Spinal cord (tissue), 10 donors: ENCODE data around the gene ISOC2. TPM values are rescaled to one million over a fixed set of nuclear protein-coding genes. Genes with fewer than 3 reads are reported as not detected.
"Not testable (repeated sequence)": the region's sequence is repeated elsewhere in the genome, so short reads cannot be mapped to it uniquely, and the experiment has no call there.

Experiments used
- DNase-seq, 6 donors: peaks; one replicate each; pipeline versions ENCODE4 v3.0.0 to v3.0.0-alpha.2; 2013 to 2015; ENCODE audit warnings: low spot score in 6 of 6, low read depth in 4 of 6
- H3K27ac ChIP-seq: one replicate; pipeline ENCODE4 v1.5.1; 2013; ENCODE audit warnings: low read depth, low read length, control low read depth
- H3K27me3 ChIP-seq: one replicate; pipeline ENCODE4 v1.6.1; 2013; ENCODE audit warnings: low read length; ENCODE audit not compliant: control insufficient read depth, insufficient read depth
- H3K36me3 ChIP-seq: one replicate; pipeline ENCODE4 v1.6.1; 2013; ENCODE audit warnings: low read length; ENCODE audit not compliant: control insufficient read depth, insufficient read depth
- H3K4me1 ChIP-seq: one replicate; pipeline ENCODE4 v1.6.1; 2013; ENCODE audit warnings: low read length; ENCODE audit not compliant: control insufficient read depth, insufficient read depth
- H3K4me3 ChIP-seq: one replicate; pipeline ENCODE4 v1.5.1; 2013; ENCODE audit warnings: low read depth, low read length, control low read depth
- H3K9me3 ChIP-seq: one replicate; pipeline ENCODE4 v1.6.1; 2013; ENCODE audit warnings: low read length; ENCODE audit not compliant: control insufficient read depth, insufficient read depth
- WGBS: methylation state at CpG from one replicate; pipeline ENCODE4 v1.1.5; 2013; ENCODE audit warnings: missing lambda C conversion rate; ENCODE audit not compliant: insufficient coverage; 5-methylcytosine and 5-hydroxymethylcytosine counted together
- polyA plus RNA-seq, 2 donors: library from polyadenylated mRNA; unstranded; fragments of 120-200 nt; gene quantifications; one replicate each; pipeline ENCODE4 v1.2.1, GENCODE V29; 2013; ENCODE audit not compliant: insufficient read length in 2 of 2
- total RNA-seq, 2 donors: library from RNA; depleted of rRNA in 1 of 2; stranded (reverse); fragments of 120-200 nt in 1 of 2; fragments of >200 nt in 1 of 2; gene quantifications; one replicate each; pipeline versions ENCODE4 v1.2.3 to v1.2.4, GENCODE V29; 2013 to 2014
- donor health status: healthy.

Gene ISOC2
- total and polyA plus RNA-seq, 4 donors, result 30.3 to 65.1 (median 59.8) TPM

DNA sequence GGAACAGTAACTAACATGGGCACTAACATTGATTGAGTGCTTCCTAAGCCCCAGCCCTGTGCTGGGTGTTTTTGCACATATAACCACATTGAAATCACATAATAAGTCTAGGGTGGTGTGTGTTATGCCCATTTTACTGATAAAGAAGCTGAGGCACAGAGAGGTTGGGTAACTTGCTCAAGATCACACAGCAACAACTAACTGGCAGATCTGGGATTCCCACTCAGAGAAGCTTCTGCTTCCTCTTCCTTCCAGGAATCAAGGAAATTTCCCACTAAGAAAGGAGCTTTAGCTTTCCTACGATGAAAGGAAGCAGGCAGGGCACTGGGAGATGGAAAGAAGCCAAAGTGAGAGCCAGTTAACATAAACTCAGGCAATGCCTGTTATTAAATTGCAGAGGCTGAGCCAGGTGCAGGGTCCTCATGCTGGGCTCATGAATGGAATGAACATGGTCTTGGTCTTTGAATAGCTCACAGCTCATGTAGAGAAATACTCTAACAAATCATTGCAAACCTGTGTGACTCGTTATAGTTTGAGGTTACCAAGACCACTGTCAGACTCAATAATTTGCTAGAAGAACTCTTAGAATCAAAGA, 36.9 kb upstream of the ISOC2 start:
- H3K4me1 ChIP-seq, result peaks cover 12% of the 10 kb centered on the region
- peaks cover 8% of the 10 kb centered on the region for H3K36me3 ChIP-seq
- H3K4me3 ChIP-seq, result no peak overlapping the region
- H3K9me3 ChIP-seq, result no peaks in the 10 kb centered on the region
- DNase-seq, result peak in 1 of 6 donors; percentile 52
- no peak overlapping the region for H3K27ac ChIP-seq
- no CpG with 5 or more reads among the region's 2 CpGs for WGBS
- H3K27me3 ChIP-seq, result peaks cover 3% of the 10 kb centered on the region

DNA sequence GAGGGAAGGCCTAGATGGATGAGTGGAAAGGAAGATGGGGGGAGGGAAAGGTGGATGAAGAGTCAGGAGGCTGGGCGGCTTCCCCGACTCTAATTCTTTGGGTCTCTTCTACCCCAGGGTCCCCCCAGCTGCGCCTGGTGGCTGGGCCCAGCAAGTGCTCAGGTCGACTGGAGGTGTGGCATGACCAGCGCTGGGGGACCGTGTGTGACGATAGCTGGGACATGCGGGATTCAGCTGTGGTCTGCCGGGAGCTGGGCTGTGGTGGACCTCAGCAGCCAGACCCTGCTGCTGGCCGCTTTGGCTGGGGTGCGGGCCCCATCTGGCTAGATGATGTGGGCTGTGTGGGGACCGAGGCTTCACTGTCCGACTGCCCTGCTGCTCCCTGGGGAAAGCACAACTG, 36.3 kb upstream of the ISOC2 start:
- DNase-seq, result no peak
- H3K9me3 ChIP-seq, result no peaks in the 10 kb centered on the region
- no peak overlapping the region for H3K4me3 ChIP-seq
- H3K27ac ChIP-seq, result no peak overlapping the region
- peaks cover 12% of the 10 kb centered on the region for H3K4me1 ChIP-seq
- 89% methylated on average over 12 of the region's 13 CpGs for WGBS
- peaks cover 6% of the 10 kb centered on the region for H3K27me3 ChIP-seq
- H3K36me3 ChIP-seq, result peaks cover 8% of the 10 kb centered on the region

DNA sequence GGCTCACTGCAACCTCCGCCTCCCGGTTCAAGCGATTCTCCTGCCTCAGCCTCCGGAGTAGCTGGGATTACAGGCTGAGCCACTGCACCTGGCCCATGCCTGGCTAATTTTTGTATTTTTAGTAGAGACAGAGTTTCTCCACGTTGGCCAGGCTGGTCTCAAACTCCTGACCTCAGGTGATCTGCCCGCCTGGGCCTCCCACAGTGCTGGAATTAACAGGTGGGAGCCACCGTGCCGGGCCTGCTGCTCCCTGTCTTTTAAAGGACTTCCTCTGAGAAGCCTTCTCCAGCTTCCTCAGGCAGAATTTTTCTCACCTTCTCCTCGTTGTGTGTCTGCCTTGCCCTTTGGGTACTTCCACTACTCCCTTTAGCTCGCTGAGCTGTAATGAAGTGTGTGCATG, 35.4 kb upstream of the ISOC2 start:
- not testable (repeated sequence) for H3K4me3 ChIP-seq, H3K36me3 ChIP-seq, H3K9me3 ChIP-seq, DNase-seq, H3K27me3 ChIP-seq, H3K27ac ChIP-seq
- 85% methylated on average over 8 of the region's 10 CpGs for WGBS
- peaks cover 12% of the 10 kb centered on the region for H3K4me1 ChIP-seq

DNA sequence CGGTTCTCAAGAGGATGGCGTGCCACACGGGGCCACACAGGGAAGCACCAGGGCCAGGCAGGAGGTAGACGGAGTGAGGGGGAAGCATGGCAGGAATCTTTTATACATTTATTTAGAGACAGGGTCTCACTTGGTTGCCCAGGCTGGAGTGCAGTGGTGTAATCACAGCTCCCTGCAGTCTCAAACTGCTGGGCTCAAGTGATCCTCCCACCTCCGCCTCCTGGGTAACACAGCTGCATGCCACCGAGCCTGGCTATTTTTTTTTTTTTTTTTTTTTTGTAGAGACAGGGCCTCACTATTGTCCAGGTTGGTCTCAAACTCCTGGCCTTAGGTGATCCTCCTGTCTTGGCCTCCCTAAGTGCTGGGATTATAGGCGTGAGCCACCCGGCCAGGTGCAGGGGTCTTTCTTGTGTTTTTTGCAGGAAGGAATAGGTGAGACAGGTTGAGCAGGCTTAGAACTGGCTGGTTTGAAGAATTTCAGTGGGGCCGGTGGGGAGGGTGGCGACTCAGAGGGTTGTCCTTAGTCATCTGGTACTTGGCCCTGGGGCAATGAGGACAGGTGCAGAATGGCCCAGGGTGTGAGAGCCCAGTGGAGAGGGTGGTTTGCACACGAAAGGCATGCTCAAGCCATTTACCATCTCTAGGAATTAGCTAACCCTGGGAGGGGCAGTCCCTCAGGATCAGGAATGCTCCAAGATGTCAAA, 34.4 kb upstream of the ISOC2 start:
- no peak for DNase-seq
- peaks cover 6% of the 10 kb centered on the region for H3K27me3 ChIP-seq
- H3K4me3 ChIP-seq, result no peak overlapping the region
- peaks cover 13% of the 10 kb centered on the region for H3K36me3 ChIP-seq
- 80% methylated on average over 9 of the region's 11 CpGs for WGBS
- no peaks in the 10 kb centered on the region for H3K9me3 ChIP-seq
- H3K27ac ChIP-seq, result no peak overlapping the region
- peaks cover 17% of the 10 kb centered on the region for H3K4me1 ChIP-seq

DNA sequence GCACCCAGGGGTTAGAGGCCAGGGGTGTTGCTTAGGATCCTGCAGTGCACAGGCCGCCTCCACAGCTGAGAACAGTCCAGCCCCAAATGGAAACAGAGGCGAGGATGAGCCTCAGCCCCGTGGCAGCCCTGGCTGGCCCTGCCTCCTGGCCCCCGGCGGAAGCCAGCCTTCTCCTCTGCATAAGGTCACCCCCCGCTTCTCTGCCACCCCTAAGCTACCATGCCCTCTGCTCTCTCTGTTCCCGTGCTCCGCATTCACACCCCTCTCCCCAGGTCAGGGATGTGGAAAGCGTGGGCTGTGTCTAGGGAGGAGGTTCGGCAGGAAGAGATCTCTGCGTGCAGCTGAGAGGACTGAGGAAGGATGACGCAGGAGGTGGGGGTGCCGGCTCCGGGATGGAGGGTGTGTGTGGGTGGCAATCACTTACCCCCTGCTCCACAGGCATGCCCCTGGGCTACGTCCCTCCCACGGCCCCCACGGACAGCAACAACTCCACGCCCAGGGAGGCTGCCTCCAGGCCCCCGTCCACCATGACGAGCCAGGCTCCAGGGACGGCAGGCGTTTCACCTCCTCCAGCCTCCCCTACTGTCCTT, 32.8 kb upstream of the ISOC2 start:
- no peak for DNase-seq
- Histone ChIP-seq H3K27ac (peak overlapping the region; percentile 25), H3K9me3 (no peaks in the 10 kb centered on the region), H3K4me3 (peak overlapping the region; percentile 21), H3K27me3 (peaks cover 6% of the 10 kb centered on the region), H3K36me3 (peaks cover 12% of the 10 kb centered on the region), H3K4me1 (peaks cover 17% of the 10 kb centered on the region)
- 52% methylated on average over 15 of the region's 22 CpGs for WGBS

DNA sequence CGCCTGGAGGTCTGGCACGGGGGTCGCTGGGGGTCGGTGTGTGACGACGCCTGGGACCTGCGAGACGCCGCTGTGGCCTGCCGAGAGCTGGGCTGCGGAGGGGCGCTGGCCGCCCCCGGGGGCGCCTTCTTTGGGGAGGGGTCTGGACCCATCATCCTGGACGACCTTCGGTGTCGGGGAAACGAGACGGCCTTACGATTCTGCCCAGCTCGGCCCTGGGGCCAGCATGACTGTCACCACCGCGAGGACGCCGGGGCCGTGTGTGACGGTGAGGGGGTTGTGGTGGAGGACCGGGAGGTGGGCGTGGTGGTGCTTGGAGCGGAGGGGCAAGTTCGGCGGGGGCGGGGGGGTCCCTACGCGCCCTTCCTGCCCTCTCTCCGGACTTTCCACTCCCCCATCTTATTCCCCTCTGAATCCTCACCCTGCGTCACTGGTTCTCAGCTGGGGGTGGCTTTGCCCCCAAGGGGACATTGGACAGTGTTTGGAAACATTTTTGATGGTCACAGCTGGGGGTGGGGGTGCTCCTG, 32.3 kb upstream of the ISOC2 start:
- H3K27me3 ChIP-seq, result peaks cover 6% of the 10 kb centered on the region

DNA sequence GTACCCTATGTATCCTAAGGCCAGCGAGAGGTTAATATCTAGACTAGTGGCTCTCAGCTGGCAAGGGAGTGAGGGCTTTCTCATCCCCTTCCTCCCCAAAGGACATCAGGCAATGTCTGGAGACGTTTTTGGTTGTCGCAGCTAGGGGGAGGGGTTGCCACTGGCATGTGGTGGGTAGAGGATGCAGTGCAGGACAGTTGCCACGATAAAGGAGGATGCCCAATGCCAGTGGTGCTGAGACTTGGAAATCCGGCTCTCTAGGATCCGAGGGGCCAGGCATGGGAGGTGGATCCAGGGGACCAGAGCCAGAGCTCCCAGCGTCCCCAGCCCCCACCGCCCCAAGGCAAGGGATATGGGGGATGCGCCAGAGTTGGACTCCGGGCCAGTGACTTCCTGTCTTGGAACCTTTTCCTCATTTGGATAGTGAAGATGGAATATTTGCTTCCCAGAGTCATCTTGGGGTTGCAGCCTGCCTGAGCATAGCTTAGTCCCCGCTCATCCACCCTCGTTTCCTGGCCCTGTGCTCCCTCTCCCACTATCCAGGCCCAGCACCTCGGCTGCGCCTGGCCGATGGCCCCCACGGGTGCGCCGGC, 31.7 kb upstream of the ISOC2 start:
- Histone ChIP-seq H3K27ac (no peak overlapping the region), H3K36me3 (peaks cover 12% of the 10 kb centered on the region), H3K9me3 (no peaks in the 10 kb centered on the region), H3K27me3 (peaks cover 6% of the 10 kb centered on the region), H3K4me1 (peaks cover 26% of the 10 kb centered on the region), H3K4me3 (no peak overlapping the region)
- no peak for DNase-seq
- 67% methylated on average over 17 of the region's 18 CpGs for WGBS

More for the DNA sequence above, 32.3 kb upstream of the ISOC2 start:
- DNase-seq, result no peak
- H3K9me3 ChIP-seq, result no peaks in the 10 kb centered on the region
- 69% methylated on average over 5 of the region's 38 CpGs for WGBS
- no peak overlapping the region for H3K4me3 ChIP-seq
- no peak overlapping the region for H3K27ac ChIP-seq
- peaks cover 12% of the 10 kb centered on the region for H3K36me3 ChIP-seq
- H3K4me1 ChIP-seq, result peaks cover 22% of the 10 kb centered on the region

DNA sequence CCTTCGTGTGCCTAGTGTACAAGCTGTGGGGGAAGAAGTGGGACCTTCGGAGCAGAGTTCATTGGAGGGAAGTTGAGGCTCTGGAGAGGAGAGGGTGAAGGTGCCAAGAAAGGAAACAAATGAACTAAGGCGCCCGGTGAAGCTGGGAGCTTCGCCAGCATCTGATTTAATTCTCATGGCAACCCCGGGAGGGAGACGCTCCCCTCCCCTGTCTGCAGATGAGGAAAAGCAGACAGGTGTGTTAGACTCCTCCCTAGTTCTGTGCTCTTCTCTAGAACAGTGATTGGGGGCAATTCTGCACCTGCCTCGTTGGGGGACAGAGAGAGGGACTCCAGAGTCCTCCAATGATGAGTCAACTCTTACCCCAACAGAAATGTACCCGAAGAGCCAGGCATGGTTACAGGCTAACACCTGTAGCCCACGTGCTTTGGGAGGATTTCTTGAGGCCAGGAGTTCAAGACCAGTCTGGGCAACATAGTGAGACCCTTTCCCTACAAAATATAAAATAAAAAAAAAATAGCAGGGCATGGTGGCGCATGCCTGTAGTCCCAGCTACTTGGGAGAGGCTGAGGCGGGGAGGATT, 31.0 kb upstream of the ISOC2 start:
- Histone ChIP-seq H3K9me3 (no peaks in the 10 kb centered on the region), H3K4me1 (peaks cover 33% of the 10 kb centered on the region), H3K27me3 (peaks cover 6% of the 10 kb centered on the region), H3K36me3 (peaks cover 12% of the 10 kb centered on the region), H3K27ac (no peak overlapping the region), H3K4me3 (no peak overlapping the region)
- peak in 1 of 6 donors; percentile 5 for DNase-seq
- 39% methylated on average over 7 of the region's 12 CpGs for WGBS

DNA sequence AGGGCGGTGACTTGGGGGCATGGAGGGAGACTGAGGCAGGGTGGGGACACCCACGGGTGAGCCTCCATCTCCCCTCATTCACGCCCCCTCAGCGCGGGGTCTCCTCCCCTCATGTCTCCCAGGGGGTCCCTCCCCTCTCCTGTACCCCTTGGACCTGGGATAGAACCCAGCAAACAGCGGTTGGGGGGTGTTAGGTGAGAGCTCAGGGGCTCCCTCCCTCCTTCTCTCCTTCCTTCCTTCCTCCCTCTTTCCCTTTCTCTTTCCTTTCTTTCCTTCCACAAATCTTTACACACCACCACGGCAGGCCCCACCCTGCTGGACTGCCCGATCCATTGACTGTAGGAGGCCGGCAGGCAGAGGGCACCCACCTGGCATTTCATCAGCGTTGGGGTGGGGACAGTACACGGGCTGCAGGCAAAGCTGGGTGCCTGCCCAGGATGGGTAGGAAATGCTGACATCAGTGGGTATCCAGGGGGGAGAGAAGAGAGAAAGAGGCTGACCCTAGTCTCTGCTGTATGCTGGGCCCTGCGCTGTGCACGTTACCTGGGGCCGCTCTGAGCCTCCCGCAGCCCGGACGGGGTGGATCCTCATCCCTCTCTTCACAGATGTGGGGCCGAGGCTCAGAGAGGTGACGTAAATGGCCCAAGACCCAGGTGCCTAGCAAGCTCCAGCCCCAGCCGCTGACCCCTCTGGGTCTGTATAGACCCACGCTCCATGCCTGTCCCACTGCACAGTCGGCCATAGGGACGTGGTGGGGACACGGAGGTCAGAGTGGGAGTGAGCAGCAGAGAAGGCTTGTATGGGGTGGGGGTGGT, 30.3 kb upstream of the ISOC2 start:
- Histone ChIP-seq H3K9me3 (no peaks in the 10 kb centered on the region), H3K27ac (no peak overlapping the region), H3K36me3 (peaks cover 18% of the 10 kb centered on the region), H3K27me3 (peaks cover 6% of the 10 kb centered on the region), H3K4me1 (peaks cover 40% of the 10 kb centered on the region), H3K4me3 (no peak overlapping the region)
- no peak for DNase-seq
- WGBS, result 75% methylated on average over 21 of the region's 24 CpGs
